D721Med (cell line): ENCODE measurements around the gene IGSF8.

ENCODE experiments used
- DNase-seq: peaks from one replicate; pipeline ENCODE4 v3.0.0; 2011; ENCODE audit warnings: low spot score; ENCODE audit not compliant: insufficient read length
- FAIRE-seq: peaks from 2 replicates; lab custom pipeline; 2011; peaks lifted over from hg19 to GRCh38; lab: Jason Lieb, UNC
- CTCF ChIP-seq: IDR thresholded peaks from 2 replicates; pipeline ENCODE4 v1.5.1; 2012; ENCODE audit warnings: mild to moderate bottlenecking, control low read depth; ENCODE audit not compliant: insufficient read depth; ENCODE audit errors: missing control alignments

Gene IGSF8

DNA sequence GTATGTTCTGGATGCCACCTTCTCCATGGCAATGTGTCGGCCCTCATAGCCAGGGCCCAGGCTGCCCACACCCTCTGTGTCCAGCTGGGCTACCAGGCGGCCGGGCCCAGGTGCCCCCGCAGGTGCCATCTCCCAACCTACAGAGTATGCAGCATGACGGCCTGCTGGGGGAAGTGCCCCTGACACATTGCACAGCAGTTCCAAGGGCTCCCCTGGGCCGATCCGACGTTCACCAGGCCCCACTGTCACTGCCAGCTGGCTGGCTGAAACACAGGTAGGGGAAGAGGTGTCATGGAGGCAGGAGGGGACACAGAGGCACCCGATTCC, 5.4 kb downstream of the IGSF8 start:
- FAIRE-seq (no peak), DNase-seq (no peak)
- no peak for TF ChIP-seq CTCF

DNA sequence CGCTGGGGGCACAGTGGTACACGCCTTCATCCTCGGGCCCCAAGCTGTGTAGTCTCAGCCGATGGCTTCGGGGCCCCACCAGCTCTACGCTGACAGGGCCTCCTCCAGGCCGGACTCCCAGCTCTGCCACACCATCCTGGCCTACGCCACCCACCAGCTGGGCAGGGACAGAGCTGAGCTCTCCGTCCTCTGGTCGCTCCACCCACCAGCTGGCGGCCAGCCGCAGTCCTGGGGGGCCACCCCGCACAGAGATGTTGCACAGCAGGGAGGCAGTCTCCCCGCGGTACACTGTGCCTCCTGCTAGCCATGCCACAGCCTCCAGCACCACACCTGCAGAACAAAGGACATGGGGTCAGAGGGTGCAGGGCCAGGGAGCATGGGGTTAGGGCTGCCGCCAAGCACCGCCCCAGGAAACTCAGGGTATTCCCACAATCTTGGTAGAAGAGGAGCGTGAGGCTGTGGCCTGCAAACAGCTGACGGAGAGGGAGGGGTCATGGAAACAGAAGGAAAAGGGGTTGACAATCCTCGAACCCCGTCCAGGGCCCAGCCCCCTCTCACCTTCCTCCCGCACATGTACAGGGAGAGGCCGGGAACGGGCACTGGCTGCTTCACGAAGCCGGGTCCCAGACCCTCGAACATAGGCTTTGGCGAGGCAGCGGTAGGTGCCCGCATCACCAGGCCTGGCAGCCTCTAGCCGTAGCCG, 5.9 kb downstream of the IGSF8 start:
- FAIRE-seq: no peak
- DNase-seq: no peak
- TF ChIP-seq CTCF: no peak

- DNase-seq (no peak), FAIRE-seq (no peak)
- no peak for TF ChIP-seq CTCF
Observed at GRCh38 chr1:160091666-160092223, 6.7 kb downstream of the IGSF8 start.

DNA sequence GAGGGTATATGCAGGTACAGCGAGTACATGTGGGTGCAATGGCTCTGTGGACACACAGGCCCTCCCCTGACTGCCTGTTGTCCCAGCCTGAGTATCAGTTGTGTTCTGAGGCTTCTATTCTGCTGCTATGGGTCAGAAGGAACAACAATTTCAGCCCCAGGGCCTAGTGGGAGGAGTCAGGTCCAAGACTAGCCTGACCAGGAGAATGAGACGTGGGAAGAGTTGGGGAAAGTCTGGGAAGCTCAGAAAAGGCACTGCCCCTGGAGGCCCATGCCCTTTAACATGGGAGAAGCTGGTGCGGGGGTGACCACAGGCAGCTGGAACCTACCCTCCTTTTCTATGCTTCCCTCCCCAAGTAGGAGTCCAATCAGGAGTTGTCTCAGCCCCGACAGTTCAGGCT, 7.7 kb downstream of the IGSF8 start:
- no peak for DNase-seq
- no peak for TF ChIP-seq CTCF
- no peak for FAIRE-seq

- FAIRE-seq (no peak), DNase-seq (no peak)
- TF ChIP-seq CTCF: no peak
Observed at GRCh38 chr1:160089883-160090282, 8.5 kb downstream of the IGSF8 start.

DNA sequence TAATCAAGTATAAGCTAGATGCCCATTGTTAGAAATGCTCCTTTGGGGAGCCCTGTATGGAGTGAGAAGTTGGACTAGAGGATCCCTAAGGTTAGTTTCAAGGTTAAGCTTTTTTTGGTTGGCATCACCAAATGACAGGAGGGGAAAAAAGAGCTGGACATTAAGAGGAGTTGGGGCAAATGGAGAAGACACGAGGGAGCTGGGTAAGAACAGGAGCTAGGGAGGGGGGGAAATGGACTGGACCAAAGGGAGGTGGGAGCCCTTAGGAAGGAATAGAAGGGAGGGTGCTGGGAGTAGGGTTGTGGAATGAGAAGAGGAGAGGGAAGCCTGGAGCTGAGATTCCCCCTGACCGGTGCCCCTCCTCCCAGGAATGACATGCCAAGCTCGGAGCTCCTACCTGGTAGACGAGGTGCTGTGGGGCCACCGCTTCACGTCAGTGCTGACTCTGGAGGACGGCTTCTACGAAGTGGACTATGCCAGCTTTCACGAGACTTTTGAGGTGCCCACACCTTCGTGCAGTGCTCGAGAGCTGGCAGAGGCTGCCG, 11.2 kb downstream of the IGSF8 start:
- DNase-seq (no peak), FAIRE-seq (no peak)
- no peak for TF ChIP-seq CTCF

GRCh38 chr1:160086456-160086892, 11.9 kb downstream of the IGSF8 start:
- no peak for TF ChIP-seq CTCF
- FAIRE-seq (no peak), DNase-seq (no peak)
